Measurements from ENCODE around the gene CRACR2A.

DNA sequence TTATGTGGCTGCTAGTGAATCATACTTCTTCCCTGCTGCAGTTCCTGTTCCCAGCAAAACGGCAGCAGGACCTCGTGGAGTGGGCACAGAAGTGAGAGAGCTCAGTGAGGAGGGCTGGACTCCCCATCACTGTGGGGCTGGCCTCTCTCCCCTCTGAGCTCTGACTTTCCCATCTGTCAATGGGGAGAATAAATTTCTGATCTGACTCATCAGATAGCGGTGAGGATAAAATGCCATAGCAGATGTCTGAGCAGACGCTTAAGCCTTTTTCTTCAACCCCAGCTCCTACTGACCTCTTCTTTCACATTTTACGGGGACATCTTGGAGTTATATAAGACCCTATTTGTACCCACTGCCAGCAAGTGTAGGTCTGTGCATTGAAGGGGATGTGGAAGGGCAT lies 116.6 kb downstream of the CRACR2A start:
- TF ChIP-seq, protein P1, sequence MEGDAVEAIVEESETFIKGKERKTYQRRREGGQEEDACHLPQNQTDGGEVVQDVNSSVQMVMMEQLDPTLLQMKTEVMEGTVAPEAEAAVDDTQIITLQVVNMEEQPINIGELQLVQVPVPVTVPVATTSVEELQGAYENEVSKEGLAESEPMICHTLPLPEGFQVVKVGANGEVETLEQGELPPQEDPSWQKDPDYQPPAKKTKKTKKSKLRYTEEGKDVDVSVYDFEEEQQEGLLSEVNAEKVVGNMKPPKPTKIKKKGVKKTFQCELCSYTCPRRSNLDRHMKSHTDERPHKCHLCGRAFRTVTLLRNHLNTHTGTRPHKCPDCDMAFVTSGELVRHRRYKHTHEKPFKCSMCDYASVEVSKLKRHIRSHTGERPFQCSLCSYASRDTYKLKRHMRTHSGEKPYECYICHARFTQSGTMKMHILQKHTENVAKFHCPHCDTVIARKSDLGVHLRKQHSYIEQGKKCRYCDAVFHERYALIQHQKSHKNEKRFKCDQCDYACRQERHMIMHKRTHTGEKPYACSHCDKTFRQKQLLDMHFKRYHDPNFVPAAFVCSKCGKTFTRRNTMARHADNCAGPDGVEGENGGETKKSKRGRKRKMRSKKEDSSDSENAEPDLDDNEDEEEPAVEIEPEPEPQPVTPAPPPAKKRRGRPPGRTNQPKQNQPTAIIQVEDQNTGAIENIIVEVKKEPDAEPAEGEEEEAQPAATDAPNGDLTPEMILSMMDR (IDR thresholded peaks at IDR 0.05; ENCODE audit: low read depth, low read length): no peak
- no peak for TF ChIP-seq EZH2phosphoT487 (IDR thresholded peaks at IDR 0.05; ENCODE audit: low read depth)
